Fibroblast of villous mesenchyme (primary cell): ENCODE results near the gene ALDH3A1. TPM values are rescaled to one million over a fixed set of nuclear protein-coding genes. Genes with fewer than 3 reads are reported as not detected.

ENCODE experiments used
- DNase-seq: peaks from one replicate; pipeline ENCODE4 v3.0.0-alpha.2; 2010; ENCODE audit warnings: low read depth
- H3K4me3 ChIP-seq: 2 replicates; pipeline ENCODE4 v1.5.1; 2011; ENCODE audit warnings: low read depth, mild to moderate bottlenecking, low read length
- CTCF ChIP-seq: IDR thresholded peaks from 2 replicates; pipeline ENCODE4 v1.5.1; 2012; ENCODE audit warnings: low read depth, mild to moderate bottlenecking, low read length; ENCODE audit not compliant: insufficient read depth
- total RNA-seq: library from RNA; depleted of rRNA; stranded (reverse); fragments of >200 nt; gene quantifications from 2 replicates; pipeline ENCODE4 v1.2.3, GENCODE V29; 2012

ALDH3A1 gene
- total RNA-seq, 1 donor, result not detected

GRCh38 chr17:19744922-19745757, 3.0 kb downstream of the ALDH3A1 start:
- peak overlapping the region; percentile 40 for H3K4me3 ChIP-seq
- TF ChIP-seq CTCF, result peak; percentile 80
- peak; percentile 72 for DNase-seq

- no peak for DNase-seq
- no peak for TF ChIP-seq CTCF
- peak overlapping the region; percentile 40 for H3K4me3 ChIP-seq
Measured at GRCh38 chr17:19744492-19744891, 3.6 kb downstream of the ALDH3A1 start.

GRCh38 chr17:19743101-19744100, 4.7 kb downstream of the ALDH3A1 start:
- no peak for TF ChIP-seq CTCF
- no peak for DNase-seq
- H3K4me3 ChIP-seq, result no peak overlapping the region

GRCh38 chr17:19742495-19742894, 5.6 kb downstream of the ALDH3A1 start:
- DNase-seq, result no peak
- TF ChIP-seq CTCF, result no peak
- no peak overlapping the region for H3K4me3 ChIP-seq

- no peak for TF ChIP-seq CTCF
- no peak overlapping the region for H3K4me3 ChIP-seq
- DNase-seq, result no peak
Measured at GRCh38 chr17:19741832-19742457, 6.2 kb downstream of the ALDH3A1 start.

GRCh38 chr17:19740933-19741332, 7.2 kb downstream of the ALDH3A1 start:
- no peak for DNase-seq
- no peak for TF ChIP-seq CTCF
- H3K4me3 ChIP-seq, result no peak overlapping the region
